Endometrium (tissue), 2 donors: Measurements from ENCODE around the gene BHMT2.

Experiments
- FAIRE-seq: peaks from 2 replicates; lab custom pipeline; 2012; peaks lifted over from hg19 to GRCh38; lab: Jason Lieb, UNC
- donor health status: control.
- donor health status: control.

The BHMT2 gene, protein sequence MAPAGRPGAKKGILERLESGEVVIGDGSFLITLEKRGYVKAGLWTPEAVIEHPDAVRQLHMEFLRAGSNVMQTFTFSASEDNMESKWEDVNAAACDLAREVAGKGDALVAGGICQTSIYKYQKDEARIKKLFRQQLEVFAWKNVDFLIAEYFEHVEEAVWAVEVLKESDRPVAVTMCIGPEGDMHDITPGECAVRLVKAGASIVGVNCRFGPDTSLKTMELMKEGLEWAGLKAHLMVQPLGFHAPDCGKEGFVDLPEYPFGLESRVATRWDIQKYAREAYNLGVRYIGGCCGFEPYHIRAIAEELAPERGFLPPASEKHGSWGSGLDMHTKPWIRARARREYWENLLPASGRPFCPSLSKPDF

DNA sequence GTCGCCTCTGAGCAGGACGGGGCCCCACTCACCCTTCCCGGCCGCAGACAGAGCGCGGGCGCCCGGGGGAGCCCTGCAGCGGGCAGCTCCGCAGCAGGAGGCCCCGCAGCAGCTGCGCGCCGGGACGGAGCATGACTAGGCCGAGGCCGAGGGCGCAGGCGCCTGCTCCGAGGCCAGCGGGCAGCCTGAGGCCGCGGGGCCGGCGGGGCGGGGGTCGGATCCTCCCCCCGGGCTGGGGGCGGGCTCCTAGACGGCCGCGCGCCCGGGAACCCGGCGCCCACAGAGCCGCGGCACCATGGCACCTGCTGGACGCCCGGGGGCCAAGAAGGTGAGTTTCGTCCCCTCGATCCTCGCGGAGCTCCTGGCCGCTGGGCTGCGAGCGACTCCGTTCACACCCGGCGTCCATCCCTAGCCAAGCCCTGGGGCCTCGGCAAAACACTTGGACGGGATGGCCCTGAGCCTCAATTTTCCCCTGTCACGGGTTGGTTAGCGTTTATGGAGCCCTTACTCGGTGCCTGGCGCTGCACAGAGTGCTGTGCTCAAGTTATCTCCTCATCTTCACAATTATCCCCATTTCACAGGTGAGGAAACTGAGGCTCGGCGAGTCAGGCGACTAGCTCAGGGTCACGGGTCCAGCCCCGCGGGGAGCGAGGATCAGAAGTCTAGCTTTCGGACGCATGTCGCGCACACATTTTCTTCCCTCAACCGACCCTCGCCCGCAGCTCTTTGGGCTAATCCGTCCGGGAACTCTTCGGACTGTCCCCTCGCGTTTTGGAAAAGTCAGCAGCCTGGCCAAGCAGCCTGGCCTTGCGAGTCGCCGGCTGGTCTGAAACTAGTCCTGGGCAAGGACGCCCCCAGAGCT lies at the start of gene BHMT2, which contains the start of gene DMGDH:
TSS of gene BHMT2 (plus strand) at position 280 of the 862 bp plus-strand sequence. CDS start at position 296, 16 bp downstream.
TSS of gene DMGDH (minus strand) at position 187 of the 862 bp plus-strand sequence. CDS start at position 133, 54 bp downstream.
- FAIRE-seq, result no peak

DNA sequence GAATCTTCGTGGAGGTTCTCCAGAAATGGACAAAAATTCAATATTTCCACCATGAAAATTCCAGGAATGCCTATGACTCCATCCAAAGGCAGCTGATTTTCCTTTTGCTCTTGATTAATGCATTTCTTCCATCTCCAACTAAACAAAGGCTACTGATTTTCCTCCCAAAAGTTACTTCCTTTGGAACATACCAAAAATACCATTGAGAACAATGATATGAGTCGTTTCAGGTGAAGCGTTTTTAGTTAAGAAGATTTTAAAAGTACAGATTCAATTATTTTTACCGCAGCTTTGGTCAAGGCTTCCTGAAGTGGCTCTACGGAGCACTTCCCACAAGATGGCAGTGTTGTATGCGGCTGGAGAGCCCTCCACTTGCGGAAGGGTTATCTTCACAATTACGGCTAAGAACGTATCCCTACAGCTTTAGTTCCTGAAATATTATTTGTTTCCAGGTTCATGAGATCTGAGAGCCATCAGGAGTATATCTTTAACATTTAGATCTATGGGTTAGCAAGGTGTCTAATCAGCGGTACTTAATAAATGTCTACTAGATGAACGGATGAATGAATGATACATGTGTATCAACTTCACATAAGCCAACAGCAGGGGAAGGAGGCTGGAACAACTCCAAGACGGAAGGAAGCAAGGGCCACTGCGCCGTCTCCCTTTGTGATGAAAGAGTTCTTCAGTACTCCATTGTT lies 48.6 kb upstream of the BHMT2 start:
- FAIRE-seq, result peak; percentile 33

DNA sequence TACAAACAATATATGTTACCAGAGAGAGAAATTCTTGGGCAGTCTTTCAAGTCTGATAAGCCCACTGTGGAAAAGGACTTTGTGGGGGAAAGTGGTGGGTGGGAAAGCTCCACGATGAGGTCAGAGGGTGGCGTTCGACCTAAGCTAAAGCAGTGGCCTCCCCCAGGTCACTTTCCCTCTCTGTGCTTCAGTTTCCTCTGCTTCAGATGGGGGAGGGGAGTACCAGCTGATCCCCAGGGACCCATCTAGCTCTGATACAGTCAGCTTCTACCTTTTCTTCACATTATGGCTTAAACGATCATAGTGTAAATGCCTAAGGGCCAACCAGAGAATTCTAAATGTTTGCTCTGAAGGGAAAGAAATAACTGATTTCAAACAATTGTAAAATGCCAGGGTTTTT lies 47.8 kb upstream of the BHMT2 start:
- FAIRE-seq, result no peak

DNA sequence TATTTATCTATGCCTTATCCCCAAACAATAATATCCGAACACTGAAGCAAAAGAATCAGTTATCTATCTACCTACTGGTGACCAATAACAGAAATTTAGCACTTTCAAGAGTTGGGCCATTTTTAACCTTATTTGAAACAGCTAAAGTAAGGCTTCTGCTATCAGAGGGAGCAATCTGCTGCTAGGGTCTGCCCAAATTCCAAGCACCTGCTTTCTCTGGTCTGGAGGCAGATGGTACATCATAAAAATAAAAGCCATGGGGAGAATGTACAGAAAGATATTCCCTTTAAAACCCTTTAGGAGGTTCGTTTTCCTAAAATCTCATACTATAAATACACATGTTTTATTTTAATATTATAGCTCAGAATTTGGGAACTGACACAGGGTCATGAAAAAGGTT lies 46.8 kb upstream of the BHMT2 start:
- no peak for FAIRE-seq

DNA sequence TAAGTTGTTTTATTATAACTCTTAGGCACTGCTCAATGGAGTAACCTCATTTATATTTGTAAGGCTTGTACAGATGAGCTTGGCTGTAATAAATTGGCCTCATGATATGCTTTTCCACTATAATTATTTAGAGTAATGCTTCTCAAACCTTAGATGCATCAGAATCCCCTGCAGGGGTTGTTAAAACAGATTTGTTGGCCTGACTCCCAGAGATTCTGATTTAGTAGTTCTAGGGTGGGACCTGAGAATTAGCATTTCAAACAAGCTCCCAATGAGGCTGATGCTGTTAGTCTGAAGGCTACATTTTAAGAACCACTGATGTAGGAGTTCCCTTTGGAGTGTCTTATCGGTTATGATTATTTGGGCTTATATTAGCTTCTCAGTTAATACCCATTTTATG lies 46.2 kb upstream of the BHMT2 start:
- FAIRE-seq, result no peak

DNA sequence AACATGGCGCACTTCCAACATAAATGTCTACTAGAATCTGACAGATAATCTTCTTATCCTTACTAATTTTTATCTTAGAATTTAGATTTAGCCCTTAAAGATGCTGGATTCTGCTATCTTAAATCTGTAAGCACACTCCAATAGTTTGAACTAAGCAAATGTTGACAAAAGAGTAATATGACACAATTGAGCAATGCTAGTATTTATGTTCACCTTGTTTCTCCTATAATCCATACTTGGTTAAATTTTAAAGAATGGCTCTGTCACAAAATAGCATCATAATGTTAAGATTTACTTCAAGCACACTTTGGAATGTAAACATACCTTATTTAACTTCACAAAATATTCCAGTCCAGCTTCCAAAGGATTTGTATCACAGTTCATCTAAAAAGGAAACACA lies 45.6 kb upstream of the BHMT2 start:
- FAIRE-seq, result no peak

DNA sequence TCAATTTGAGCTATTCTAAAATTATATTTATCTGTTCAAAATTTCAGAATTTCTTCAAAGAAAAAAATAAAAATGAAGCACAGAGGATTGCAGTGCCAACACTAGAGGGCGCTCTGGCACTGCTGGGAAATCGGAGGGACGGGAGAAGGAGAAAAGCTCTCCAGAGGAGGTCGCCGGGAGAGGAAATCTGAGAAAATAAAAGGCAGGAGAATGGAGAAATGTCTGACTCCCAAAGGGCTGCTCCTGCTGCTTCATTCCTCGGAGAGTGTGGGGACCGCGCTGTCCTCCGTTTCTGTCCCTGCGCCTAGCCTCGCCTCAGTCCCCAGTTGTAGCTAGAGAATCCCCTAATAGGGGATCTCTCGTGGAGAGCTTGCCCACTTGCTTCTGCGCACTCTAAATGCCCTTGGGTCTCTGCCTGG lies 44.5 kb upstream of the BHMT2 start:
- FAIRE-seq, result peak; percentile 50

DNA sequence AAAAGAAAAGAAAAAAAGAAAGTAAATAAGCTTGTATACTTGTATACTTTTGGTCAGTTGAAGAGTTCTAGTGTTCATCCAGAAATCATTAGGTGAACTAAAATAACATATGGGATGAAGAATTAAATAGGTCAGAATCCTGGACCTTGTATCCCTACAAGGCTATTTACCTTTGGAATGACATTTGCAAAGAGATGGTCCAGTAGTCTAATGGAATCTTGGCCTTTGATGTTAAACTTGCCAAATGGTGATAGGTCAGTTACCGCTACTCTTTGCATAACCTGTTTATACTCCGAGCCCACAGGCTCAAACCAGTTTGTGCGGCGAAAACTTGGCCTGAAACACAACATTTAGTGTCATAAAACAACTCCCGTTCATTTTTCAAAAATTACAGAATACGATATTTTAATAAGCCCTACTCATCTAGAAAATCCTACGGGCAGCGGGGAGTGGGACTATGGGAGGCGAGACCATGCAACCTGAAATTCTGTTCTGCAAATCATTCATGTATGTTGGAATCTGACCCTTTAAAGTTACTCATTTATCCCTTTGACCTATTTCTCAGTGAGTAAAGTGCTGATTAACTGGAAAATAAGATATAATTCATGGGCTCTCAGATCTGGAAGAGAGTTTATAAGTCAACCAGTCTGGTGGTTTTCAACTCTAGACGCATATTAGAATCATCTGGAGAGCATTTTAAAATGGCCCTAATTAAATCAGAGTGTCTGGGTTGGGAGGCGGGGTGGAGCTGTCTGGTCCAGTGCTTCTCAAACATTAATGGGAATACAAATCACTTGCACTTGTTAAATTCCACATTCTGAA lies 38.7 kb upstream of the BHMT2 start:
- FAIRE-seq, result no peak

DNA sequence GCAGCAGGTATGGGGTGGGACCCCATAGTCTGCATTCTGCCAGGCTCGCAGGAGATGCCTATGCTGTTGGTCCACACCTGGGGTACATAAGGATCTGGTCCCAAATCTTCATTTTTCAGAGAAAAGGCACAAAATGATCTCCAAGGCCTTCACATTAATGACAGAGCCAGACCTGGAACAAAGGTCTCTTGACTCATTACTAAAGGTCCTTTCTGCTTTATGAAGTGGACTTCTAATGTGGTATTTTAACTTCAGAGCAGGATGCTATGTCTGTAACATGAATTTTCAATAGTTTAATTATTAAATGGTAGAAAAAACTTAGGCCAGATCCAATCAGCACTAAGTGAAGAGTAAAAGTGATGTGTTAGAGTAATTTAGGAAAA lies 38.1 kb upstream of the BHMT2 start:
- FAIRE-seq, result no peak

DNA sequence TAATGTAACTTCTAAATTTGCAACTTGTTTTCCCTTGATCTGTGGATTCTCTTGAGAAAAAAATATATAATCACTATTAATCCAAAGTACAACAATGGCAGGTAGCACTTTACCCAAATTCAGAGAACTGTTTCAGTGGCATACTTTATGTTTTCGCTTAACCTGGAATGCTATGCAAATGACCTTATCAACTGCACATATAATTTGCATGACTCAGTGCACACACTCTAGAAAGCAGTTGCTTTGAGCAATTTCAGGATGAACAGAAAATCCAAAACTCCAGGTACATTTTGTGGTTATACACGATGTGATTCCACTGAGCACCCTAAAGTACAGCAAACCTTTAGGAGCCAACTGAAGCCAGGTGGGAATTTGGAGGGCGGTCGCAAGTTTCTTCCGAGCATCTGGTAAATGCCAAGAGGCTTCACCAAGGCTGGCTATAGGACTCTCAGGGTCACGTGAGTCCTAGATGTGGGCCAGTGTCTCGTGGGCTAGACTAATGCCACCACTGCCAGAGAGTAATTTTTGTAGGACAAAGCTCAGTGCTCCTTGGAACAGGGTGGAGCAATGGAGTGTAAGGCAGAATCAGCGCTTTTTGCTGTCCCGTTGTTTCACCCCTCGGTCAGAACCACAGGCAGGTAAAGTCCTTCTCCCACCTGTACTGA lies 37.4 kb upstream of the BHMT2 start:
- FAIRE-seq, result no peak

DNA sequence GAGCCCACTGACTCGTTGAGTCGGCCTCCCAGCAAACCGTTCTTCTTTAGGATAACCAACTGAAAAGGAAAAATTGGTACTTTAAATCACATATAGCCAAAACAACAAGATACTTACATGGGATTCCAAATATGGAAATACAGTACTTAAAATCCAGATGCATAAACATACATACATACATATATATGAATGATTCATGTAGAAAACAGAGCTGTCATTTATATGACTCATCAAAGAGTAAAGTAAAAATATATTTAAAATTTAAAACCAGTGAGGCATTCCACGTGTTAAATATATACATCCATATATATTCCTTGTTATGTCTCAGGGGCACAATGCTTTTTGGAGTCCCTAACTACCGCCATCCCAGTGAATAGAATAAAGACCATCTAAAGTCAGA lies 36.8 kb upstream of the BHMT2 start:
- FAIRE-seq, result no peak

DNA sequence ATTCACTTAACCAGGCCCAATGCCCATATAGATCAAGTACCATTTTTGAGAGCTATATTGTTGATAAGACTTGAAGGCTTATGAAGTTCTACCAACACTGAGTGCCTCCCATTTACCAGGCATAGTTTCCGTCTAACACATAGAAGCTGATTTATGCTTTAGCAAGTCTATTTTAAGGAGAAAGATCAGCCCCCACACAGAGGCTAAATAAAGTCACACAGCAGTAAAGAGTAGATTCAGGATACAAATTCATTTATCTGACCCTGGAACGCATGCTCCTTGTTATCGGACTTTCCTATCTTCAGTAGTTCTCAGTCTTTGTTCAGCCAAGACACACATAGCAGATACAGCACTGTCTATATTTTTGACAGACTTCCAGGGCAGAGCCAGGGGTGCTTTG lies 34.3 kb upstream of the BHMT2 start:
- no peak for FAIRE-seq

DNA sequence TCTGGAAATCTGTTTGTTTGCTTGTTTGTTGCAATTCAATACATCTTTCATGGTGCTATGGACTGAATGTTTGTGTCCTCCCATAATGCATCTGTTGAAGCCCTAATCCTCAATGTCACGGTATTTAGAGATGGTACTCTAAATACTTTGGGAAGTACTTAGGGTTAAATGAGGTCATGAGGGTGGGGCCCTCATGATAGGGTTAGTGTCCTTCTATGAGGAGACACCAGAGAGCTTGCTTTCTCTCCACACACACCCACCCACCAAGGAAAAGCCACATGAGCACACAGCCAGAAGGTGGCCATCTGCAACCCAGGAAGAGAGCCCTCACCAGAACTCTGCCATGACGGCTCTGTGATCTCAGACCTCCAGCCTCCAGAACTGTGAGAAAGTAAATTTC lies 32.8 kb upstream of the BHMT2 start:
- FAIRE-seq, result no peak

DNA sequence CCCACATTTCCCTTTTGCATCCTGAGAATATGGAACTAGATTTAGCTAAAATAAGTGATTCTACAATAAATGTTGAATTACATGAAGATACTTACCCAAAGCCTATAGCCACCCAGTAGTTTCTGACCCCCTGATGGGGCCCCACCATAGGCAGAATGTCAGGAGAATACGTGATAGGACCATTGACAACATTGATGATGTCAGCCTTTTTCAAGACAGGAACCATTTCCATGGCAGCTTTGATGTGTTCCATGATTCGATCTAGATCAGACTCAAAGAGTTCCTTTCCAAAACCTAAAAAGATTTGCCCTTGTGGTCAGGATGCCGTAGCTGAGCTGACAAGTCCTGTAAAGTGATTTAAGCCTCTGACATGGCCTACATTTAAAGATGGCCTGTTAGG lies 27.4 kb upstream of the BHMT2 start:
- no peak for FAIRE-seq

DNA sequence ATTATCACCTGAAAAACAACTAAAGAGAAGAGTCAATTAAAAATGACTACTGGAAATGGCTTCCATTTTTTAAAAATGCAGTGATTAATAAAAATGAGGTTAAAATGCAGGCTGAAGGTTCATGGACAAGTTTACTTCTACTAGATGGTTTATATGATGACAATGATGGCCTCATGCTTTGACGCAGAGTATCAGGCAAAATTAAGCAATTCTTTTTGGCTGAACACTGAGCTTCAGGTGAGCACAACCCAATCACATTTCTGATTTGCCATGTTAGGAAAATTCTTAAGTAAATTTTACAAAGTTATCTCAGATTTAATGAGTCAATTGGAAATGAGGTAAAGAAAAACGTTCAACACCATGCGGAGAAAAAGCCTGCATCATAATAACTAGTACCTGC lies 22.4 kb upstream of the BHMT2 start:
- no peak for FAIRE-seq

DNA sequence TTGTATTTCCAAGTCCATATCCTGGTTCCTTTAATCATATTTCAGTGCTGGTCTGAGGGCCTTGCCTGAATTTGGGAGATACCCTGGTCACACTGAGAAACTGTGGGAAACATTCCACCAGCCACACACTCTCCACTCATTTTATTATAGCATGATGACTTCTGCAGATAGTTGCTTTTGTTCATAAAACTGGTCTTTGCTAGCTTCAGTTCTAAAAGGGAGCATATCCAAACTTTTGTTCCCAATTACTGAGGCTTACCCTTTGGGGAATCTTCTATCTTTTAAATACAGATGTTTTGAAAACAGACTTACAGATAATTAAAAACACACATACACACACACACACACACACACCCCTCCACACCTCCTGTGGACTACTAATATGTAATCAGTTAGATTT lies 21.1 kb upstream of the BHMT2 start:
- peak; percentile 95 for FAIRE-seq

DNA sequence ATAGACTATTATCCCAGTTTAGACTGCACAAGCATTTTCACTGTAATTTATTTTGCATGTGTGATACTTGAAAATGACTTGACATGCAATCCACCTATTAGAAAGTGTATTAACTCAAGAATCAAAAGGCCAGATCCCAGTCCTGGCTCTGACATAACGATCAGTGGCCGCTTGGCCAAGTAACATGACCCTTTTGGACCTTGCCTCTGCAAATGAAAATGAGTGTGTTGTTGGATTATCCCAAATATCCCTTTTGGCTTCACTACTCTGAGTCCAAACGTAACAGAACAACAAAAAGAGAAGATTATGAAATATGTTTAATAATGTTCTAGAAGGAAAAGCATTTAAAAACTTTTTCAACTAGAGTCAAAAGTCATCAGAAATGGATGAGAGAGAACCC lies 19.1 kb upstream of the BHMT2 start:
- no peak for FAIRE-seq

DNA sequence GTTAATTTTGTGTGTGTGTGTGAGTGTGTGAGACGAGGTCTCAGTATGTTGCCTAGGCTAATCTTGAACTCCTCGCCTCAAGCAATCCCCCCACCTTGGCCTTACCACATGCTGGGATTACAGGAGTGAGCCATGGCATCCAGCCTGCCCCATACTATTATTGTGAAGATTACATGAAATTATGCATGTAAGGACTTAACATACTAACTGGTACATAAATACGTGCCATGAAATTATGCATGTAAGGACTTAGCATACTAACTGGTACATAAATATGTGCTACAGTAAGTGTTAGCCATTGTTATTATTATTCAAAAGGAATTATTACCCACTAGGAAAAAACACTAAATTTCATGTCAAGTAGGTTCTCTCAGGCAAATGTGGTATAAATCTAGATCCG lies 16.2 kb upstream of the BHMT2 start:
- no peak for FAIRE-seq

DNA sequence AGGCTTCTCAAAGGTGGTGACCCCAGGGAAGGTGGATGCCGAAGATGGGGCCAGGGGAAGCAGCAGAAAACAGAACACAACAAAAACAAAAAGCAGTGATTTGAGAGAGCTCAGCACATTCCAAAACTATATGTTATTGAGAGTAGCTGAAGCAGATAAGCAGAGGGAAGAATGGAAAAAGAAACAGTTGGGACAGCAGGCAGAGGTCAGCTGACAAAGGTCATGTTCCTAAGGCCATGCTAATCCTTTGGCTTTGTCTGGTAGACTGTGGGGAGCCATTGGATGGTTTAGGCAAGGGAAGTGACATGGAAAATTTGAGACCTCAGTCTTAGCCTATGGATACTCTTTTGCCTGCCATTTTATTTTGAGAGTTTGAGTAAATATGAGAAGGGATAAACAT lies 14.6 kb upstream of the BHMT2 start:
- no peak for FAIRE-seq

DNA sequence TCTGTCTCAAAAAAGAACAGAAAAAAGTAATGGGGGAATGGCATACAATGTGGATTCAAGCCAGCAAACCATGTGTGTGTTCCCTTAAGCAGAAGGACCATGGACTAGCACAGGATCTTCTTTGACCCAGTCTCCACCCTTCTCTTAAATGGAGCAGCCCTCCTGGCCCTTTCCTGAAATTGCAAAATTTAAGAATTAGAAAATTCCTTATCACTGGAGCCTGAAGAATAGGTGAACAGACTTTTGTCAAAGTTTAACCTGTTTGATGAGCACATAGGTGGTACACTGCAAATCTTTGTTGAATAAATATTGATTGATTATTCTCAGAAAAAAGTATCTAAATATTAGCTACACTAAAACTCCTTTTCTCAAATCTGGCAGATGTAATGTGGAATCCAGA lies 12.7 kb upstream of the BHMT2 start:
- no peak for FAIRE-seq

DNA sequence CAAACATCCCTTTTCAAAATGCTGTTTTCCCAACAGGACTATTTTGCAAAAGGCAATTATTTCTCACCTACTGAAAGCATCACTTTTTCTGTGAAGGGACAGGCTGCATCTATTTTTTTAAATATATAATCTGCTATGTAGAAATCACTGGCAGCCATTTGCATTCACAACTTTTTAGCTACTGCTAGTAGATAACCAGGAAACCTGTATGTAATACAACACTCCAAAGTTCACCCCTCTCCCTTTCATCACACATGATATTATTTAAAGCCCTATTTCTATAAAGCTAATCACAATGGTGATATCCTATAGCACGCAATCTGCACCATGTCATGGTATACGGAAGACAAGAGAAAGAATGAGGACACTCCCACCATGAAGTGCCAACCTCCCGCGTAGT lies 9.9 kb upstream of the BHMT2 start:
- no peak for FAIRE-seq
